Dedifferentiated amniotic fluid mesenchymal stem cell (primary cell): ENCODE results near the gene CHMP4A.

Source experiments
- DNase-seq: peaks from one replicate; pipeline ENCODE4 v3.0.0-alpha.2; 2016; ENCODE audit errors: extremely low spot score

The CHMP4A gene, protein sequence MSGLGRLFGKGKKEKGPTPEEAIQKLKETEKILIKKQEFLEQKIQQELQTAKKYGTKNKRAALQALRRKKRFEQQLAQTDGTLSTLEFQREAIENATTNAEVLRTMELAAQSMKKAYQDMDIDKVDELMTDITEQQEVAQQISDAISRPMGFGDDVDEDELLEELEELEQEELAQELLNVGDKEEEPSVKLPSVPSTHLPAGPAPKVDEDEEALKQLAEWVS

DNA sequence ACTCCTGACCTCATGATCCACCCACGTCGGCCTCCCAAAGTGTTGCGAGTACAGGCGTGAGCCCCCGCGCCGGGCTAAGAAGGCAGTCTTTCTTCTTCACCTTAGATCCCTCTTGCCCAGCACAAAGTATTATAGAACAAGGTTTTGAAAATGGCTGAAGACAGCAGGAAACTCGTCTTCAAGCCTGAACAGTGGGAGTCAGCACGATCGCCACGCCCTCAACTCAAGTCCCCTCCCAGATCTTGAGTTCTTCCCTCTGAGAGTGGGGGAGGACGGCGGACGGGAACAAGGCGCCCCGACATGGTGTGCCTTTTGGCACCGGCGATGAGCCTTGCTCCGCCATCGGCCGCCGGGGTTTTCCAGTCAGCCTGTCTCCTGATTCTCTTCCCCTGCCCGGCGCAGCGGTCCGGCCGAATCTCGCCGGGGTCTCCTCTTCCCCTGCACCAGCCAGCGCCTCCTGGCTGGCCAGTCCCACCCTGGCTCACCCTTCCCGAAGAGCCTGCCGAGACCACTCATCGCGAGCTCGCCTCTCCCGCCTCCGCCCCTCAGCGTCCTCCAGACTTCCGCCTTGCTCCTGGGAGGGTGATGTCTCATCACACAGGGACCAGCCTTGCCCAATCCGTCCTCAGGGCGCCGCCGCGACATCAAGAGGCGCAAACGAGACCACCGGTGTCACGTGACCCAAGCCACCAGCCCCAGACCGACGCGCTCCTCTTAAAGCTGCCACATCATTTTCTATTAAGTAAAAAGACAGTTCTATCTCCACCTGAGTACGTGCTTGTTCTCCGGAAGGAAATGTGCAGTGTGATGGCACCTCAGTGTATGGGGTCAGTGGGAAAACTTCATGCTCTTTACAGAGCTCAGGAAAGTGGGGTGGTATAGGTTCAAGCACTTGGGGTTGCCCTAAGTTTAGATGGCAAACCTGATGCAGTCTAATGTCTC, at the start of gene CHMP4A:
TSS of gene CHMP4A (minus strand) at position 565 of the 942 bp plus-strand sequence. CDS start at position 516, 49 bp downstream.
- peak; percentile 98 for DNase-seq

DNA sequence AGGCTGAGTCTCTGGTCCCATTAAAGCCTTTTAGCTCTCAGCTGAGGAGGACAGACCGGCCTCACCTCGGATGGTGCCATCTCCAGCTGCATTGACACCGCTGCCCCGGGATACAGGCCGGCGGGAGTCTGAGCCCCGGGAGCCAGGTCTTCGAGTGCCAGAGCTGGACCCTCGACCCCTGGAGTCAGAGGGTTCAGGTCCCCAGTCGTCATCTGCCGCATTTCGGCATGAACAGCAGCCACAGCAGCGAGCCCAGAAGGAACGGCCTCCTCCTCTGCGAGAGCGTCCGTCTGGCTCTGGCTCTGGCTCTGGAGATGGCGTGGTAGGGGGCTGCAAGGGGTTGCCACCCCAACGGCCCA, 48.7 kb upstream of the CHMP4A start:
- DNase-seq, result no peak

DNA sequence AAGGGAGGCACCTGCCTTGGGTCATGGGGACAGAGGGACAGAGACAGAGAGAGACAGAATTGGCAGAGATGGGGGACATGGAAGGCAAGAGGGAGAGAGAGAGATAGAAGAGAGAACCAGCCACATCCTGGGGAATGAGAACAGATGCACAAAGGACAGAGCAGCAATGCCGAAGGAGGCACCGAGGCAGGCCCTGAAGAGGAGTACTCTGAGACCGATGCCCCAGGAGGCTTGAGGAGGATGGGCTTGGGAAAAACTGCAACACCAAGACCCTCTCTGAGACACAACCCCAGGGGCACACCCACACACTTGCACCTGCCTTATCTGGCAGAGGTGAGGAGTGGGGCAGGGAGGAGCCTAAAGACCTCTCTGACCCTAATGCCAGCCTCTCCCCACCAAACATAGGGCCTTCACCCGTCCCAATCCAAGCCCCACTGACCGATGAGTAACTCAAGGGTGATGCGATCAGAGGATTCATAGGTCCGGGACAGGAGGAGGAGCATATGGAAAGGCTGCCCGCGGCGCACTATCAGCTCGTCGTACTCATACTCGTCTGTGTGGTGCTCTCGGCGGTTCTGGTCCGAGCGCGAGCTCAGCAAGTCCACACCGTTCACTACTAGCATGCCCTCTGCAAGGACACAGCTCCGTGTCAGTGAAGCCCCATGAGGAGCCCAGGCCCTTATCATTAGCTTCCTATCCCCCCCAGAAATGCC, 48.1 kb upstream of the CHMP4A start:
- DNase-seq, result no peak

DNA sequence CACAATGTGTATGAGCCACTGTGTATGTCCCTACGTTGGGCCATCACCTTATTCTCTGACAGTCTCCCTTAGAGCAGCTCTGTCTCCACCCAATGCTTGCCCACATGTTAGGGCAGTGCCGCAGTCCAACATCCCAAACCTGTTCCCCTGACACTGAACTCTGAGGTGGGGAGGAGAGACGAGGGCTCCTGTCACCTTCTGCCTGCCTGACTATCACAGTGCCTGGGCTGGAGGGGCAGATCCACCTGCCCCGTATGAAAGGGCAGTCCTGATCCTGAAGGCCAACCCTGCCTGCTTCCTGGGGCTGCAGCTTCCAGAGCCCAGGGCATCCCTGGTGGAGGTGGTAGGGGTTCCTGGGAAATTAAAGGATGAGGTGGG, 47.5 kb upstream of the CHMP4A start:
- no peak for DNase-seq

DNA sequence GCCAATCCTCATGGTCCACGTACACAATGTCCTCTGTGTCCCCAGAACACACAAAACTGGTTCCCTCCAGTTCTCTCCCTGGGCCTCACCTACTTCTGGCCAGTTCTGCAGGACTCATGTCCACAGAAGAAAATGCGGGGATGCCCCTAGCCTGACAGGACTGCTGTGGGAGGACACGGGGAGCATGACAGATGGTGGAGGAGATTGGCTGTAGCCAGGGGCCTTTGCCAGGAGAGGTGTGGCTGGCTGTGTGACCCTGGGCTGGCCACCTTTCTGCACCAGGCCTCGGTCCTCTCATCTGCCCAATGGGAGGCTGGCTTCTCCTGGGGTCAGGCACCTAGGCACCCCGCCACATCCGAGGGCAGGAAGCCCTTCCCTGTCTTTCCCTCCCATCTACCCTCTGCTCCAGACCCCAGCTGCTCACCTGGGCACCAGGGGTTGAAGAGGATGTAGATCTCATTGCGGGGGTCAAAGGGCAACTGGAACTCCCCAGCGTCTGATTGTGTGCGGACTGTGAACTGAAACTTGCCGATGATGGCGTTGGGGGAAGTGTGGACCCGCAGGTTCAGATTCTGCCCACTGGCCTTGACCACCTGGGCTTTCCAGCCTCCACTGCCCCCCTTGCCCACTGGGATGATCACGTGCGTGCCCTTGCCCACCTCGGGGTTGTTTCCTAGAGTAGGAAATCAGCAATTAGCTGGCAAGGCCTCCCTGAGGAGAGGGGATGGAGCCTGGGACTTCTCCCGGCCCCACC, 46.9 kb upstream of the CHMP4A start:
- DNase-seq, result no peak

DNA sequence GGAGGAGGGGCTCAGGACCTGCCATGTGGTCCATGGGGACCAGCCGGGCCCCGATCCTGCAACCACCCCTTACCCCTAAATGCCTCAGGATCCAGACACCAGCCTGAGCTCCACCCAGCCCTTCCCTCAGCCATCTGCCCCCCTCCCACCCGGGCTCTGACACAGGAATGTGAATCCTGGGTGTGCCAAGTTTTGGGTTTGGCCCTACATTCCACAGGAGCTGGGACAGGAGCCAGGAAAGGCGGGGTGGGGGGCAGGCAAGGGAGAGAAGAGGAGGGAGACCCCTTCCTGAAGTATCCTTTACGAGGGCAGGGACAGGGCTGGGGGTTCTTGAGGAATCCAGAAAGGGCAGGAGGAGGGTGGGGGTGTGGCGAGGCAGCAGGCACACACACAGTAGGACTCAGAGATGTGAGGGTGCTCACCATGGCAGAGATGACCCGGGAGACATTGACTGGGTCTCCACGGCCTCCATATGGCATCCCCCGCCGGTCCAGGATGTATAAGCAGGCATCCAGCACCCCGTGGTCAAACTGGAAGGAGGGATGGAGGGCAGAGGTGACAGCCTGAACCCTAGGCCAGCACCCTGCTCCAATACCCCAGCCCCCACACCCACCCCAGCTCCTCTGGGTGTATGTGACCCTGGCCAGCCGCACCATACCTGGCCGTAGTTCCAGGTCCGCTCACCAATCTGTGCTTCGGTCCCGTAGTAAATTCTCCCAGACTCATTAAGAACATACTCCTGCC, 46.2 kb upstream of the CHMP4A start:
- DNase-seq, result peak; percentile 64

DNA sequence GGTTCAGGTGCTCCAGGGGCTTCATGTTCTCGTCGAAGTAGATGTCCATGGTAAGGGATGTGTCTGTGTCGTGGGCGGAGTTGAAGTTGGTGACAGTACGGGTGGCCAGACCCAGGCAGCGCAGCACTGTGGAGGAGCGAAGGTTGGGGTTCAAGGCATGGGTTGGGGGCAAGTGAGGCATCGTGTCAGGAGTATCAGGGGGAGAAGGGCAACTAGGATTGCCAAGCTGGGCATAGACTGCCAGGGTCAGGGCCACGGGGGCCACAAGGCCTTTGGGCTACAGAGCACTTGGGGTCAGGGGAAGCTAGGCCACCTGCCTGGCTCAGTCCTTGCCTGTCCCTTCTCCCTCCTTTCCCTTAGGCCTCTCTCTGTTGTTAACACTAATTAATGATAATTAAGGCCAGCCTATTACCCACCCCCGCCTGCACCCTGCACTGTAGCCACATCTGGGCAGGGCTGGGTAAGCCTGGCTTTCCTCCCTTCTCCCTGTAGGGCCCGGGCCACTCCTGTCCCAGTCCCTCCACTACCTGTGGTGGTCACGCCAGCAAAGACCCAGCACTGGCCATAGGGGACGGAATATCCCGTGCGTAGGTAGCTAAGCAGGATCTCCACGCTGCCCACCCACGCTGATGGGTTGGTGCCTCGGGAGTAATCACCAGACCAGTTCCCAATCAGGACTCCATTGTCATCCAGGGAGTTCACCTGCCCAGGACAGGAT, 45.4 kb upstream of the CHMP4A start:
- DNase-seq, result no peak

DNA sequence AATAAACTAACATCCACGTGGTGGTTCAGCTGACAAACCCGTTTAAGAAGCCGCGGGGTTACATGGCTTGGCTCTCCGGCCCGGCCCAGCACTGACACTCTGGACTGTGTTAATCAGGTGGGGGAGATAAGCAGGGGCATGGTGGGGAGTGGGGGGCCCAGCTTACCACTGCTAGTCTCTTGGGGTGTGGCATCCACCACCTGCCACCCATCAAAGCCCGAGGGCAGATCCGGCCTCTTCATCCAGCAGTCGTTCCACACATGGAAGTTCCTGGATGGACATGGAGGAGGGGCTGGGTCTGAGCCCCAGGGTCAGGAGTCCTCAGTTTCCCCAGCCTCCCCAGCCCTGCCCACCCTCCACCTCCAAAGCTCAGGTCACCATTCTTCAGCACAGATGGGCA, 44.8 kb upstream of the CHMP4A start:
- DNase-seq, result no peak

DNA sequence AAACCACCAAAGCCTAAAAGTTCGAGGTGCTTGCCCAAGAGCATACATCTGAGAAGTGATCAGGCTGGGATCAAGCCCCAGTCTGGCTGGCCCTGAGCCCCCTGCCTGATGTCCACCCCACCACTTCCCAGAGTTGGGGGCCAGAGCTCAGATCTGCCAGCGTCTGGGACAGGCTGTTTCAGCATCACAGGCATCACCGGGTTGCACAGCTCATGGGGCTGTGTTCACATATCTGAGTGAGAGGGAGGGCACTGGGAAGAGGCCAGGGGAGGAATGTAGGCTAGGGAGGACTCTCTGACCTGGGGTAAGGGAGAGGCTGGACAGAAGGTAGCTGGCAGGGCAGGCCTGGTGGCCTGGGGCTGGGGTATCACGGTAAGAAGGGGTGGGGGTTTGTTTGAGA, 43.7 kb upstream of the CHMP4A start:
- no peak for DNase-seq

DNA sequence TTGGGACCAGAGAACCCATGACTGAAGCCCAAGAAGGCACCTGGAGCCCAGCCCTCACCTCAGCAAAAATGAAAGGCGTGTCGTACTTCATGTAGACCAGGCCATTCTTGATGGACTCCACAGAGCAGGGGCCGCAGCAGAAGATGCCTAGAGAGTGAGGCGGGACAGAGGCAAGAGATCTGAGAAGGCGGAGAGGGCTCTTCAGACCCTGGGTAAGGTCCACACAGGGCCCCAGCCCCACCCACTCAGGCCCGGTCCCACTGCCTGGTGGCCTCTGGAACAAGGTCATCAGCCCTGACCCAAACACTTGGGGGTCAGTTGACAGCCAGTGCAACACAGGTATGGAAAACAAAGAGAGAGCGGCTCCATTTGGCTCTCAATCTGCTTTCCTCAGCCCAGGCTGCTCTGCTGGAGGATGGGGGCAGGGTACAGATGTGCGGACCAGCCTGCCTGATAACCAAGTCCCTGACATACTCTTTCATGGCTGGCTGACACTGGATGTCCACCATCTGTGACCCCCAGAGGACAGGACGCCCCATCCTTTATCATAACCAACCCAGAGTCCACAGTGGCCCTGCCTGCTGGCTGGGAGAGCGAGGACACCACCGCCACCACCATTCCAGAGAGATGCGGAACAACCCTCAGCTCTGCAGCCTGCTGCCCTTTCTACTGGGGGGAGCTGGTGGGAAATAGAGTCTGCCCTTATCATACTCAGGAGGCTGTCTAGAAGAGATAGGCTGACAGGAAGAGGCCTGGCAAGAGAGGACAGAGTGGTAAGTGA, 42.8 kb upstream of the CHMP4A start:
- no peak for DNase-seq

DNA sequence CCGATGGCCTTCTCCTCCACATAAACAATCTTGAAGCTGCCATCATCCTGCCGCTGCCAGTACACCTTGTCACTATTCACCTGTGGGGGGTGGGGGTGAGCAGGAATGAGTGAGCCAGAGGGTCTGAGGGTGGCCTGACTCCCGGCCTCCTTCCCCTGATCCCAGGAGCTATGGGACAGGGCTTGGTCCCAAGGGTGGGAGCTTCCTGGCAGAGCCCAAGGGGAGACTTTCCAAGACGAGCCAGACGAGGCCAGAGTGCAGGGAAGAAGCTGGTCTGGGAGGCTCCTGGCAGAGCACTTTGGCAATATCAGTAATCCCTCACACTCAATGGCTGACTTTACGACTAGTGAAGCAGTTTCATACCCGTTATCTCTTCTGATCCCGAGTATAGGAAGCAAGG, 42.1 kb upstream of the CHMP4A start:
- no peak for DNase-seq

DNA sequence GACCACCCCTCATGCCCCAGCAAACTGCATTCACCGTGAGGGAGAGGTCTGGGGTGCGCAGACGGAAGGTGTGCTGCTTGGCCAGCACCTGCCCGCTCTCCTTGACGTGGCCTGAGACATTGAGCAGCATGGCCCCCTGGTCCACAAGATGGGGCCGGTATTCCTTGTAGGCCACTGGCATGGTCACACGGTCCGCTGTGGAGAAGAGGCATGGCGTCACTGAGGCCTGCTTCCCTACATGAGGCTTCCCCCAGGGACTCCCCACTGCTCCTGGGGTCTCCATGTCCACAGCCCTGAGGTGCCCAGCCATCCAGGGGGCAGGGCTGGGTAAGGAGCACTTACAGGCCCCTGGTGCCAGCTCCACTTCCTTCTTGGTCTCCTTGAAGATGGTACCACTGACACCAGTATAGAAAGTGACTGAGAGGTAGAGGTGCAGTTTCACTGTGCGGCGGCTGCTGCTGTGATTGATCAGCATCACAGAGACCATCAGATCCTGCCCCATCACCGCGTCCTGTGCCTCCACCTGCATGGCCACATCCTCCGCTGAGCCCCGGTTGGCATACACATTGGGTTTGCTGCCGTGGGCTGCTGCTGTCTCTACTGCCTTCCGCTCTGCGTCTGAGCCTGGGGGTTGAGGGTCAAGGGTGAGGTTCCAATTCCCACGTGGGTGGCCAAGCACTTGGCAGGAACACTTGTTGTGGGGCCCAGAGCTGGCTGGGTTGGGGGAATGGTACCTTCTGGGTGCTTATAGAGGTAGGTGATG, 41.5 kb upstream of the CHMP4A start:
- no peak for DNase-seq

DNA sequence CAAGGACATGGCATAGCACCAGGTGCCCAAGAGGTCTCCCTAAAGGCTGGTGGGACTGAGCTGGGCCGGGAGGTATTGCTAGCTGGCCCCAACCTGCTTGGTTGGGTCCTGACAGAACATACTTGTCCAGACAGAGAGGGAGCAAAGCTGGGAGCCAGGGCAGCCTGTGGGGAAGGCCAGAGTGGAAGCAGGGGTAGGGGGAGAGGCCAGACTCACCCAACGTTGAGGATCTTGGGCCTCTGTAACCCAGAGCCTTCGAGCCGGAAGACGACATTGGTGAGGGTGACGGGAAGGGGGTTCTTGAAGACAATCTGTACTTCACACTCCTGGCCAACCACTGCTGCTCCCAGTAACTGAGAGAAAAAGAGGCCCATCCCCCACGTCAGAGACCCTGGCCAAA, 40.6 kb upstream of the CHMP4A start:
- DNase-seq, result no peak

DNA sequence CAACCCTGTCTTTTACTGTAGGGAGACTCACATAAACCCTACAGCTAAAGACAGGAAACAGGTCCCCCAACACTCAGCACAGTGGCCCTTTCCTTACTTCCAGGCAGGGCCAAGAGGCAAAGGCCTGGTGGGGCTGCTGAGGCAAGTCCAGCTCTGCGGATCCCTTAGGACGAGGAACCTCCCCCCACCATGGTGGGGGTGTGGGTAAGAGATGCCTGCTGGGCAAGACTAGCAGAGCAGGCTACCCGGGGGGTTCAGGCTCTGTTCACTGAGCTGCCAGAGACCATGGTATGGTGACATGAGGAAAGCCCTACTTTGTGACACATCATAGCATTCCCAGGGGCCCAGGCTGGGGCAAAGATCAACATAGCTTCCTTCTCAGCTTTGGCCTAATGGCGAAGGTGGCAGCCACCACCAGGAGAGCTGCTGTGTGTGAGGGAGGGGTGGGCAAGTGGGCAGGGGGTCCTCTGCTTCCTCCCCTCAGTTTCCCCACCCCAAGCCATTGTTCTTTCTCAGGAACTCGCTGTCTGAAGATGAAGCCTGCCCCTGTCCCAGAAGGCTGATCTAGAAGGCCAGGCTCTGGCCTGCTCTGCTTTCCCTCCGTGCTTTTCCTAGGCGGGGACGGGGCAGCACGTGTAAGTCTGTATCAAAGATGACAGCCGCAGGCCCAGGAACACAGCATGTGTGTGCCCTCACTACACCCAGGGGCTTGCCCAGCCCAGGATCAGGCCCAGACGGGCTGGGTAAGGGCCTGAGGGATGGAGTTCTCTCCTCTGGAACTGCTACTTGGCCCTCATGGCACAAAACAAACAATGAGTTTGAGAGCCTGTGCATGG, 39.2 kb upstream of the CHMP4A start:
- no peak for DNase-seq

DNA sequence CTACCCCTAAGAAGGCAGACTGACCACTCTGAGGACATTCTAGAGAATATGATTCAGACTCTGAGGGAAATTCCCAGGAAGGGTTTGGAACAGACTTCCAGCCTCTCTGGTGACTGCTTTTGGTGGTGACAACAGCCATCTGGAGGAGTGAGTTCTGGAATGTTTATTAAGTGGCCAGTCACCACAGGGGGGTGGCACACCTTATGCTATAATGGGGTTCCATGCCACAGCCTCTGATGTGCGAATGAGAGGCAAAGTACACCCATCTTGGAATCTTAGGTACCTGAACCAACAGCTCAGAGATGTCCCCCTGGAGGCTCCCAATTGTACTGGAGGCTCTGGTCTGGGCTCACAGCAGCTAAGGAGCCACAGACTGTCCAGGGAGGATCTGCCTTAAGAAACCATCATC, 38.6 kb upstream of the CHMP4A start:
- DNase-seq, result peak; percentile 21

DNA sequence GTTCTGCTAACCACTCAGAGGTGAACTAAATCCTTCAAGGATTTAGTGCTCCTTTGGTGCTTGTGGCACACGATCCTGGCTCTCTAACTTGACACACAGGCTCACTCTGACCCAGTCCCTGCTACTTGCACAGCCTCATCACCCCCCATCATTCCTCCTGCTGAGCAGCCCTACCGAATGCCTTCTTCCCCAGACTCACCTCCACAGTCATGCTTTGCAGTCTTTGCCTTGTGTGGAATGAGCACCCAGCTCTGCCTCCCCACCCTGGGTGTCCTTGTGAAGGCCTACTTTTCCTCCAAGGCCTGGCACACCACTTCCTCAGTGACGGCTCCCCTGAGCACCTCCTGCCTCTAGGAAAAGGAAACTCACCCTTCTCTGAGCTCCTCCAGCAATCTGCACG, 37.1 kb upstream of the CHMP4A start:
- no peak for DNase-seq

DNA sequence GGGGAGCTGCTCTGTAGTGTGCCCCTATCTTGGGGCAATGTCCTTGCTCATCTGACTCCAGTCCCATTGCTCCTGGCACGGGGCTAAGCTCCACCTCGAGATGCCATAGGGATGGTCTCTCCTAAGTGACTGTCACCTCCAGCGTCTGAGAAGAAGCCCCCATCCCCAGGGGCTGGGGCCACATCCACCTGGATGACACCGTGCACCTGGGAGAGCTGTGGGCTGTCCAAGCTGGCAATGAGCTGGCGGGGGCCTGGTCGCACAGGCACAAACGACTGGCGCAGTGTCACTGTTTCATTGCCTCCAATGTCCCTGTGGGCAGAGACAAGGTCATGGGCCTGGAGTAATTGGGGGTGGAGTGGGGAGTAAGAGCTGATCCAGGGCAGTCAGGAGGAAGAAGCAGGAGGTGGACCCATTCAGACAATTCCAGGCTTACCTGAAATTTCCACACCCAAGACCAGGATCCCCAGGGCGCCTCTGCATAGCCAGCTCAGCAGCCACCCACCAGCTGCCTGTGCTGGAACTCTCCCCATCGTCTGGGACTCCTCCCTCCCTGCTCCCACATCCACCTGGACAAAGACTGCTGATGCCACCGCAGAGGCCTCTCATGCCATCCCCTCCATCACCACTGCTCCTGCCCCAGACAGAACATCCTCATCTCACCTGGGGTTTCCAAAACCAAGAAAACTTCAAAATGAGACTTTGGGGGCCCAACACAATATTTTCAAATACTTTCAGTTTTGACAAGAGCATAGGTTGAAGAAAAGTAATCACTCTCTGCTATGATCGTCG, 36.1 kb upstream of the CHMP4A start:
- DNase-seq, result no peak
